ENCODE data around the gene CTNND1. TPM values are rescaled to one million over a fixed set of nuclear protein-coding genes. Genes with fewer than 3 reads are reported as not detected.

The CTNND1 gene
- total and polyA plus RNA-seq, 2 of the 8 experiments (the other 6 are each of a cell fraction or from before 2014, with no cell fraction given) = 91.9 to 164 TPM

DNA sequence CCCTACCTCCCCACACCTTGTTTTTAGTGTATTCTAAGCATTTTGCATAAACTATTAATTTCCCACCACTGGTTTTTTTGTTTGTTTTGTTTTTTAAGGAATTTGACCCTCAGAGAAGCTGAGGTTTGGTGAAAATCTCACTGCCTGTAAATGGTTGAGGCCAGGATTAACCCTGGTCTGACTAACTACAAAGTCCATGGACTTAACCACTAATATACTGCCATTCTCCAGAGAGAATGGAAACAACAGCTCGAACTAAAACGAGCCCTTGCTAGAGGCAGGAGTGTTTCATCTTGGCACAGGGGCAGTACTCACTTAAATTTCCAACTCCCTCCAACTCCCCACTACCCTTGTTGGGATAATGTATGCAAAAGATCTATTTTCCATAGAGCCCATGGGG is 3.0 kb downstream of the CTNND1 start (continued):
- TF ChIP-seq RAD21 (IDR thresholded peaks at IDR 0.05 in 1 of 2, conservative IDR thresholded peaks at IDR 0.05 in 1 of 2; ENCODE audit: low read depth in 2 of 2, low read length in 2 of 2) (no peak), YY1 (IDR thresholded peaks at IDR 0.05; ENCODE audit: low read depth, low read length) (no peak), SRF (IDR thresholded peaks at IDR 0.05; ENCODE audit: low read depth, low read length) (no peak)
